B cell (primary cell): ENCODE measurements around the gene PODNL1.

Source experiments
- CTCF ChIP-seq: fragments of 200-600 bp; IDR thresholded peaks from one replicate; pipeline ENCODE4 v1.8.0; 2022; ENCODE audit warnings: antibody characterized with exemption, mild to moderate bottlenecking
- EZH2 ChIP-seq: IDR thresholded peaks from 2 replicates; pipeline ENCODE4 v1.6.1; 2012; ENCODE audit warnings: borderline replicate concordance, low read depth, mild to moderate bottlenecking, moderate library complexity, low read length; ENCODE audit not compliant: insufficient read depth, poor library complexity, severe bottlenecking

DNA sequence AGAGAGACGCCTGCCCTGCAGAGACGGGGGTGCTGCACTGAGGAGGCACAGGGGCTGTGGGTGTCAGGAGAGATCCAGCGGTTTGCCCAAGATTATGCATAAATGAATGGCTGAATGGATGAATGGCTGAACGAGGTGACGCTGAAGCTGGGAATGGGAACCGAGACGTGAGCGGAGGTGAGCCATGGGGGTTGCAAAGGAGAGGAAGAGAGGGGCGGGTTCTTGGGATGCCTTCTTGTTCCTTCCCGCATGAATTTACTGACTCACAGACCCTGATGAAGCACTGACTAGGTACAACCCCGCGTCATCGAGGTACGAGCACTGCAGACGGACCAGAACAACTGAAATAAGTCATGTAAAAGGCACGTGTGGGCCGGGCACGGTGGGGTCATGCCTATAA lies 30.8 kb upstream of the PODNL1 start:
- TF ChIP-seq CTCF, result no peak
- TF ChIP-seq EZH2, result no peak
